Gastrocnemius medialis (tissue), 4 donors: ENCODE results near the gene OST4. TPM values are rescaled to one million over a fixed set of nuclear protein-coding genes. Genes with fewer than 3 reads are reported as not detected.

Experiments used
- ATAC-seq, 2 donors: fragments of 150-250 bp; one replicate each; pipeline ENCODE4 v1.9.1; 2016
- DNase-seq, 2 donors: peaks; one replicate each; pipeline ENCODE4 v3.0.0-alpha.2; 2019
- H3K27ac ChIP-seq, 4 donors: fragments of 200-600 bp; sonication (generic); 1 replicate in 1 of 4; 2 replicates in 3 of 4; pipeline ENCODE4 v1.5.1; 2016 to 2018; ENCODE audit warnings: mild to moderate bottlenecking in 2 of 4, moderate library complexity in 1 of 4
- H3K27me3 ChIP-seq, 3 donors: fragments of 200-600 bp; sonication (generic) in 2 of 3; 1 replicate in 1 of 3; 2 replicates in 2 of 3; pipeline versions ENCODE4 v1.5.1 to v1.6.0; 2016 to 2019; ENCODE audit warnings: mild to moderate bottlenecking in 1 of 3, moderate library complexity in 1 of 3
- H3K36me3 ChIP-seq, 2 donors: fragments of 200-600 bp; sonication (generic) in 1 of 2; one replicate each; pipeline ENCODE4 v1.5.1; 2017 to 2018
- H3K4me1 ChIP-seq, 2 donors: fragments of 200-600 bp; sonication (generic) in 1 of 2; one replicate each; pipeline ENCODE4 v1.5.1; 2016 to 2017; ENCODE audit warnings: mild to moderate bottlenecking in 2 of 2
- H3K4me3 ChIP-seq, 4 donors: fragments of 200-600 bp; sonication (generic) in 3 of 4; 1 replicate in 1 of 4; 2 replicates in 3 of 4; pipeline ENCODE4 v1.5.1; 2016 to 2019; ENCODE audit warnings: mild to moderate bottlenecking in 2 of 4
- H3K9me3 ChIP-seq, 3 donors: fragments of 200-600 bp; sonication (generic) in 2 of 3; 1 replicate in 1 of 3; 2 replicates in 2 of 3; pipeline ENCODE4 v1.5.1; 2016 to 2019
- CTCF ChIP-seq, 5 experiments: fragments of 450-650 bp in 3 of 5; fragments of 200-600 bp in 2 of 5; sonication (generic) in 2 of 5; IDR thresholded peaks in 4 of 5; conservative IDR thresholded peaks in 1 of 5; 1 replicate in 4 of 5; 2 replicates in 1 of 5; pipeline ENCODE4 v1.5.1; 2016 to 2019; ENCODE audit warnings: antibody characterized with exemption in 5 of 5, mild to moderate bottlenecking in 3 of 5, moderate library complexity in 3 of 5
- POLR2A ChIP-seq, 2 donors: fragments of 450-650 bp; IDR thresholded peaks; one replicate each; pipeline ENCODE4 v1.6.1; 2017; ENCODE audit warnings: antibody characterized with exemption in 2 of 2, mild to moderate bottlenecking in 2 of 2, moderate library complexity in 2 of 2
- in situ Hi-C, 4 donors: fragments of 200-750 bp; cut with MboI; loops; one replicate each; pipeline versions ENCODE4 v1.15.0 to v1.8.0; 2017; ENCODE audit warnings: low sequenced_read_pairs in 4 of 4
- intact Hi-C: fragments of 100-400 bp; cut with DNase I; formaldehyde crosslinking; loops from one replicate; pipeline ENCODE4 v1.15.1; 2023; ENCODE audit warnings: low total_unique reads
- total RNA-seq, 4 donors: library from RNA; depleted of rRNA; stranded (reverse); fragments of >200 nt; gene quantifications; one replicate each; pipeline versions ENCODE4 v1.1.0 to v1.2.3, GENCODE V29; 2016

Gene OST4
- total RNA-seq, 4 donors from 2014 or later: 191 to 283 (median 251) TPM

- intact Hi-C loops (no loop called here), in situ Hi-C loops (no loop called here)
- H3K27ac ChIP-seq: peak overlapping the region in 1 of 4 donors; percentile 89
- H3K4me1 ChIP-seq: peaks cover 18 to 55% of the 10 kb centered on the region in 2 donors
- peaks cover 0 to 44% of the 10 kb centered on the region in 2 donors for H3K36me3 ChIP-seq
- no peak overlapping the region for H3K4me3 ChIP-seq
- no peaks in the 10 kb centered on the region for H3K27me3 ChIP-seq
- no peak for DNase-seq
- H3K9me3 ChIP-seq: no peaks in the 10 kb centered on the region
- no peak for TF ChIP-seq CTCF (IDR thresholded peaks at IDR 0.05 in 4 of 5, conservative IDR thresholded peaks at IDR 0.05 in 1 of 5)
- TF ChIP-seq POLR2A (IDR thresholded peaks at IDR 0.05): no peak
- ATAC-seq: no peak
These were observed 47.3 kb downstream of the OST4 start for GRCh38 chr2:27024188-27024587.

- Histone ChIP-seq H3K27ac (peak overlapping the region in 1 of 4 donors; percentile 89), H3K4me3 (no peak overlapping the region), H3K9me3 (no peaks in the 10 kb centered on the region), H3K27me3 (no peaks in the 10 kb centered on the region), H3K36me3 (peaks cover 0 to 44% of the 10 kb centered on the region in 2 donors), H3K4me1 (peaks cover 18 to 58% of the 10 kb centered on the region in 2 donors)
- intact Hi-C loops: no loop called here
- no peak for DNase-seq
- TF ChIP-seq CTCF (IDR thresholded peaks at IDR 0.05 in 4 of 5, conservative IDR thresholded peaks at IDR 0.05 in 1 of 5) (no peak), POLR2A (IDR thresholded peaks at IDR 0.05) (no peak)
- in situ Hi-C loops: no loop called here
- ATAC-seq: no peak
These were observed 47.7 kb downstream of the OST4 start for GRCh38 chr2:27023740-27024139.

- ATAC-seq (peak in 1 of 2 donors; percentile 10), DNase-seq (no peak)
- Histone ChIP-seq H3K9me3 (no peaks in the 10 kb centered on the region), H3K27me3 (no peaks in the 10 kb centered on the region), H3K4me3 (no peak overlapping the region), H3K27ac (peak overlapping the region; percentile 2 to 81 (median 40)), H3K4me1 (peaks cover 33 to 68% of the 10 kb centered on the region in 2 donors), H3K36me3 (peaks cover 0 to 39% of the 10 kb centered on the region in 2 donors)
- no peak for TF ChIP-seq POLR2A (IDR thresholded peaks at IDR 0.05)
- no peak for TF ChIP-seq CTCF (IDR thresholded peaks at IDR 0.05 in 4 of 5, conservative IDR thresholded peaks at IDR 0.05 in 1 of 5)
- intact Hi-C loops: no loop called here
- in situ Hi-C loops: no loop called here
These were observed 50.0 kb downstream of the OST4 start for GRCh38 chr2:27021253-27022049.

Other genes with a start within 250 kb of the OST4 start
- not detected for gene DPYSL5, start 223.5 kb downstream of the OST4 start, total RNA-seq
- gene MAPRE3, start 101.0 kb downstream of the OST4 start, total RNA-seq: 10 to 100 TPM; 41.9 to 66.5 (median 53.9) TPM
- 10 to 100 TPM; 20.0 to 37.7 (median 24.9) TPM for gene TMEM214, start 38.7 kb downstream of the OST4 start, total RNA-seq
- 1 to 10 TPM; 4.9 to 6.2 (median 5.7) TPM for gene AGBL5, start 20.0 kb downstream of the OST4 start, total RNA-seq
- 10 to 100 TPM in 2 of 4 donors, 1 to 10 TPM in 2; 6.8 to 18.2 (median 11.3) TPM for gene EMILIN1, start 7.0 kb upstream of the OST4 start, total RNA-seq
- 1 to 10 TPM in 2 of 4 donors, under 1 TPM in 1, not detected in 1; 0.91 to 5.4 (median 1.3) TPM for gene KHK, start 15.1 kb upstream of the OST4 start, total RNA-seq
- gene CGREF1, start 47.5 kb upstream of the OST4 start, total RNA-seq: 1 to 10 TPM; 1.2 to 7.1 (median 4.3) TPM
- 1 to 10 TPM in 3 of 4 donors, under 1 TPM in 1; 0.61 to 2.3 (median 1.2) TPM for gene ABHD1, start 52.2 kb upstream of the OST4 start, total RNA-seq
- gene PREB, start 63.0 kb upstream of the OST4 start, total RNA-seq: 100 to 1,000 TPM; 117 to 197 (median 154) TPM
- not detected for gene PRR30, start 67.8 kb upstream of the OST4 start, total RNA-seq
- under 1 TPM in 1 of 4 donors, not detected in 3; 0.20 TPM for gene TCF23, start 77.3 kb upstream of the OST4 start, total RNA-seq
- gene ATRAID, start 140.4 kb upstream of the OST4 start, total RNA-seq: 100 to 1,000 TPM; 131 to 203 (median 171) TPM
- 10 to 100 TPM; 19.0 to 46.5 (median 32.5) TPM for gene SLC5A6, start 140.6 kb upstream of the OST4 start, total RNA-seq
- gene CAD, start 145.7 kb upstream of the OST4 start, total RNA-seq: 10 to 100 TPM in 1 of 4 donors, 1 to 10 TPM in 3; 2.7 to 10.2 (median 7.1) TPM
- gene SLC30A3, start 191.4 kb upstream of the OST4 start, total RNA-seq: under 1 TPM in 1 of 4 donors, not detected in 3; 0.20 TPM
- gene DNAJC5G, start 203.8 kb upstream of the OST4 start, total RNA-seq: not detected
- gene TRIM54, start 210.8 kb upstream of the OST4 start, total RNA-seq: 100 to 1,000 TPM; 219 to 554 (median 427) TPM
- not detected for gene UCN, start 236.8 kb upstream of the OST4 start, total RNA-seq